Measurements from ENCODE around the gene PANK4. TPM values are rescaled to one million over a fixed set of nuclear protein-coding genes. Genes with fewer than 3 reads are reported as not detected.

The PANK4 gene
- total and polyA plus RNA-seq, 9 of the 15 experiments (the other 6 are each of a cell fraction or from before 2014, with no cell fraction given) = 0.93 to 55.6 (median 31.5) TPM

GRCh38 chr1:2502210-2502609, 24.2 kb downstream of the PANK4 start:
- H3K27me3 ChIP-seq (ENCODE audit: control insufficient read depth in 2 of 2, insufficient read depth in 2 of 2, low read length in 2 of 2) = peaks cover 27 to 46% of the 10 kb centered on the region in 2 experiments; a peak in 4 of 5 replicates
- WGBS (ENCODE audit: insufficient coverage, low coverage, missing lambda C conversion rate) = 31% methylated on average over 34 of the region's 34 CpGs
- ChIA-PET POLR2A (interaction anchor here (1.1 to 1.5 kb wide), 2 partner anchors 9 to 24 kb away, joined by 3 to 8 read pairs; partner anchors contain the start of gene PANK4), CTCF (ENCODE audit: low intra/inter-chr PET ratio) (no interaction called here)
- H3K79me2 ChIP-seq (ENCODE audit: control insufficient read depth, insufficient read depth, low read length) = no peaks in the 10 kb centered on the region
- FAIRE-seq = no peak
- in situ Hi-C loops (cut with MboI) = no loop called here
- no TSS peak for BruUV-seq (replicated peaks)
- no peak overlapping the region for H3K9ac ChIP-seq (ENCODE audit: insufficient read depth in 1 of 2, low read depth in 2 of 2, low read length in 2 of 2)
- H3K9me1 ChIP-seq (ENCODE audit: control insufficient read depth, insufficient read depth, low read length) = no peaks in the 10 kb centered on the region
- H3K36me3 ChIP-seq (ENCODE audit: control insufficient read depth, insufficient read depth, low read length) = peaks cover under 1% of the 10 kb centered on the region; the same call in 1 of the 3 replicates
- H3K9me3 ChIP-seq (replicated peaks; ENCODE audit: control insufficient read depth, insufficient read depth, low read depth, low read length) = no peaks in the 10 kb centered on the region
- no peak overlapping the region for H2AFZ ChIP-seq (ENCODE audit: low read depth, low read length)
- H3K4me2 ChIP-seq (ENCODE audit: insufficient read depth, low read length) = no peak overlapping the region
- H4K20me1 ChIP-seq (replicated peaks; ENCODE audit: control insufficient read depth, insufficient read depth, low read length) = peaks cover 15% of the 10 kb centered on the region; the same call in 1 of the 2 replicates
- H3K27ac ChIP-seq (ENCODE audit: extremely low read depth, low read depth, low read length) = no peak overlapping the region
- H3K4me1 ChIP-seq (replicated peaks in 1 of 2; ENCODE audit: control insufficient read depth in 2 of 2, insufficient read depth in 2 of 2, low read length in 2 of 2) = peaks cover 0 to 89% of the 10 kb centered on the region in 2 experiments; a peak in 2 of 5 replicates
- no peak for ATAC-seq
- intact Hi-C loops (cut with micrococcal nuclease) = no loop called here
- no peak for DNase-seq (ENCODE audit: extremely low read depth in 1 of 4, low spot score in 3 of 4)
- no peak overlapping the region for H3K4me3 ChIP-seq
- TF ChIP-seq HNRNPUL1 (IDR thresholded peaks at IDR 0.05; ENCODE audit: low read length) = no peak
- no peak for TF ChIP-seq GATAD2A (IDR thresholded peaks at IDR 0.05)
- no peak for TF ChIP-seq ZBTB11 (CRISPR knock-in tag; IDR thresholded peaks at IDR 0.05)
- TF ChIP-seq RBM25 (IDR thresholded peaks at IDR 0.05; ENCODE audit: low read depth, low read length, severe bottlenecking) = no peak
- TF ChIP-seq NCOA4 (IDR thresholded peaks at IDR 0.05; ENCODE audit: partially characterized antibody) = no peak
- no peak for TF ChIP-seq MCM5 (IDR thresholded peaks at IDR 0.05; ENCODE audit: low read depth)
- no peak for TF ChIP-seq RAD21 (CRISPR knock-in tag; conservative IDR thresholded peaks at IDR 0.05 in 1 of 2, IDR thresholded peaks at IDR 0.05 in 1 of 2)
- TF ChIP-seq, protein P1, sequence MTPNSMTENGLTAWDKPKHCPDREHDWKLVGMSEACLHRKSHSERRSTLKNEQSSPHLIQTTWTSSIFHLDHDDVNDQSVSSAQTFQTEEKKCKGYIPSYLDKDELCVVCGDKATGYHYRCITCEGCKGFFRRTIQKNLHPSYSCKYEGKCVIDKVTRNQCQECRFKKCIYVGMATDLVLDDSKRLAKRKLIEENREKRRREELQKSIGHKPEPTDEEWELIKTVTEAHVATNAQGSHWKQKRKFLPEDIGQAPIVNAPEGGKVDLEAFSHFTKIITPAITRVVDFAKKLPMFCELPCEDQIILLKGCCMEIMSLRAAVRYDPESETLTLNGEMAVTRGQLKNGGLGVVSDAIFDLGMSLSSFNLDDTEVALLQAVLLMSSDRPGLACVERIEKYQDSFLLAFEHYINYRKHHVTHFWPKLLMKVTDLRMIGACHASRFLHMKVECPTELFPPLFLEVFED (CRISPR knock-in tag; conservative IDR thresholded peaks at IDR 0.05) = no peak
- no peak for TF ChIP-seq ZNF507 (tag; conservative IDR thresholded peaks at IDR 0.05)
- no peak for TF ChIP-seq GATAD2B (IDR thresholded peaks at IDR 0.05; ENCODE audit: borderline replicate concordance)
- TF ChIP-seq MLLT1 (IDR thresholded peaks at IDR 0.05) = no peak
- no peak for TF ChIP-seq ZNF41 (CRISPR knock-in tag; conservative IDR thresholded peaks at IDR 0.05)
- TF ChIP-seq GABPB2 (CRISPR knock-in tag; conservative IDR thresholded peaks at IDR 0.05) = no peak
- TF ChIP-seq PTBP1 (IDR thresholded peaks at IDR 0.05; ENCODE audit: low read depth, low read length) = no peak
- no peak for TF ChIP-seq USF2 (CRISPR knock-in tag; IDR thresholded peaks at IDR 0.05)
